Small intestine (tissue), 16 donors: ENCODE measurements around the gene CLCNKB. TPM values are rescaled to one million over a fixed set of nuclear protein-coding genes. Genes with fewer than 3 reads are reported as not detected.
"Not testable (repeated sequence)": the region's sequence is repeated elsewhere in the genome, so short reads cannot be mapped to it uniquely, and the experiment has no call there.

Experiments used
- DNase-seq, 2 donors: peaks; one replicate each; pipeline versions ENCODE4 v3.0.0 to v3.0.0-alpha.2; 2013
- FAIRE-seq: peaks from 2 replicates; lab custom pipeline; 2012; peaks lifted over from hg19 to GRCh38; lab: Jason Lieb, UNC
- H3K27ac ChIP-seq, 3 donors: one replicate each; pipeline ENCODE4 v1.5.1; 2013; ENCODE audit warnings: low read length in 2 of 3, mild to moderate bottlenecking in 2 of 3, control low read depth in 1 of 3, inconsistent platforms in 1 of 3, low read depth in 1 of 3, moderate library complexity in 1 of 3
- H3K27me3 ChIP-seq, 3 donors: one replicate each; pipeline ENCODE4 v1.6.1; 2013; ENCODE audit warnings: low read length in 3 of 3, inconsistent platforms in 1 of 3; ENCODE audit not compliant: control insufficient read depth in 3 of 3, insufficient read depth in 3 of 3
- H3K36me3 ChIP-seq, 3 donors: one replicate each; pipeline ENCODE4 v1.6.1; 2013; ENCODE audit warnings: low read length in 3 of 3, inconsistent platforms in 1 of 3, low read depth in 1 of 3, mild to moderate bottlenecking in 1 of 3, moderate library complexity in 1 of 3; ENCODE audit not compliant: control insufficient read depth in 3 of 3, insufficient read depth in 2 of 3
- H3K4me1 ChIP-seq, 3 donors: one replicate each; pipeline ENCODE4 v1.6.1; 2013; ENCODE audit warnings: low read length in 2 of 3, inconsistent platforms in 1 of 3, low read depth in 1 of 3, mild to moderate bottlenecking in 1 of 3, moderate library complexity in 1 of 3; ENCODE audit not compliant: control insufficient read depth in 3 of 3, insufficient read depth in 2 of 3
- H3K4me3 ChIP-seq, 3 donors: one replicate each; pipeline ENCODE4 v1.5.1; 2013; ENCODE audit warnings: low read length in 3 of 3, control low read depth in 1 of 3, inconsistent platforms in 1 of 3, low read depth in 1 of 3, mild to moderate bottlenecking in 1 of 3, moderate library complexity in 1 of 3
- H3K9me3 ChIP-seq, 2 donors: one replicate each; pipeline ENCODE4 v1.6.1; 2013; ENCODE audit warnings: low read depth in 1 of 2, low read length in 1 of 2; ENCODE audit not compliant: control insufficient read depth in 2 of 2, insufficient read depth in 1 of 2
- WGBS, 3 donors: extraction: QIAGEN DNeasy Blood & Tissue Kit; methylation state at CpG; one replicate each; pipeline ENCODE4 v1.1.7; 2013; 5-methylcytosine and 5-hydroxymethylcytosine counted together
- long read RNA-seq, 10 donors: transcript quantifications; one replicate each; lab custom pipeline, GENCODE V29; 2026
- polyA plus RNA-seq, 4 donors: library from polyadenylated mRNA; stranded (reverse) in 3 of 4; unstranded in 1 of 4; fragments of 200-250 nt in 3 of 4; fragments of 120-200 nt in 1 of 4; gene quantifications; one replicate each; pipeline versions ENCODE4 v1.2.1 to v1.2.3, GENCODE V29; 2013
- donor health status: healthy with polysubstance abuse.
- donor health status: control.
- donor health status: control.
- donor health status: Bipolar disorder and iron deficiency.
- donor health status: healthy.

The CLCNKB gene
- polyA plus RNA-seq = under 1 TPM in 2 of 4 donors, not detected in 2; 0.04 to 0.19 TPM
- long read RNA-seq, donor 1 = 0 reads
- long read RNA-seq, donor 2 = 0 reads
- long read RNA-seq, donor 3 = 0 reads
- long read RNA-seq, donor 4 = 0 reads
- long read RNA-seq, donor 5 = 0 reads
- long read RNA-seq, donor 6 = 0 reads
- long read RNA-seq, donor 7 = 0 reads
- long read RNA-seq, donor 8 = 0 reads
- long read RNA-seq, donor 9 = 0 reads
- long read RNA-seq, donor 10 = 0 reads

DNA sequence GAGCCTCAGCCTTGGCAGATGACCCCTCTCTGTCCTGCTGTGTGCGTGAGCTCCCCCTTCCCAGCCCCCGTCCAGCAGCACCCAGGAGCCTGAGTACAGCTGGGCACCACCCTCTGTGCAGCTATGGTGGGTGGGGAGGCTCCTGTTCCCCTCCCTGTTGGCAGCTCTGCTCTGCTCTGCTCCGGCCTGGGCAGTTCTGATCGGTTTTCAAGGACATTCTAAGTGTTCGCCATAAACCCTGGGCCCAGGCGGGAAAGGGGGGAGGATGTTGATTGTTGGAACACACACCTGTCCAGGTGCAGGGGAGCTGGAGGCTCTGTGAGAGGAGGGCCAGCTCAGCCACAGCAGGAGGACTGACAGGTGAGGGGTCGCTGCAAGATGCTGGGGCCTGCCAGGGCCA is at the start of gene CLCNKB:
Gene CLCNKB, plus strand, starts transcription at position 262 of the 400 bp plus-strand sequence. CDS start 711 bp downstream, outside the sequence.
- 25 to 71% (median 46%) methylated on average over 7 of the region's 7 CpGs for WGBS, 3 donors
- Histone ChIP-seq H3K27me3 (no peaks in the 10 kb centered on the region), H3K36me3 (no peaks in the 10 kb centered on the region), H3K4me3 (no peak within 1 kb of the TSS), H3K4me1 (no peaks in the 10 kb centered on the region), H3K27ac (no peak within 1 kb of the TSS), H3K9me3 (no peaks in the 10 kb centered on the region)
- no peak for FAIRE-seq
- no peak for DNase-seq

DNA sequence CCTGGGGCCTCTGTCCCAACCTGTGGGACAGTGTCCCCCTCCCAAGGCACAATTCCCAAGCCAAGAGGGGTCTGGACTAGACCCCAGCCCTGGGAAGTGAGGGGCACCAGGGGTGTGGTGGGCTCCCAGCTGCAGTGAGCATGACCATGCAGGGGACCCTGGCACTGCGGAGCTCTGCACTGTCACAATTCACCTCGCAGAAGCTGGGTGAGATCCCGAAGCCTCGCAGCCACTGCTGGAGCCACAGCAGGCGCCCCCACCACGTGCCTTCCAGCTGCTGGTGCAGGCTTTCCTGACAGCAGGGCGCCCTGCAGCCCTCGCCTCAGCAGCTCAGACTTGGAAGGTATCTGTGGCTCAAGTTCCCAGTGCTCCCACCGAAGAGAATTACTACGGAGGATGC is 49.5 kb upstream of the CLCNKB start:
- no peak for FAIRE-seq
- H3K36me3 ChIP-seq = no peaks in the 10 kb centered on the region
- no peak overlapping the region for H3K27ac ChIP-seq
- no peaks in the 10 kb centered on the region for H3K4me1 ChIP-seq
- peaks cover 0 to 4% (median 0%) of the 10 kb centered on the region in 3 donors for H3K27me3 ChIP-seq
- WGBS, 3 donors = 89 to 97% (median 91%) methylated on average over 10 of the region's 10 CpGs
- H3K9me3 ChIP-seq = no peaks in the 10 kb centered on the region
- no peak overlapping the region for H3K4me3 ChIP-seq
- no peak for DNase-seq

DNA sequence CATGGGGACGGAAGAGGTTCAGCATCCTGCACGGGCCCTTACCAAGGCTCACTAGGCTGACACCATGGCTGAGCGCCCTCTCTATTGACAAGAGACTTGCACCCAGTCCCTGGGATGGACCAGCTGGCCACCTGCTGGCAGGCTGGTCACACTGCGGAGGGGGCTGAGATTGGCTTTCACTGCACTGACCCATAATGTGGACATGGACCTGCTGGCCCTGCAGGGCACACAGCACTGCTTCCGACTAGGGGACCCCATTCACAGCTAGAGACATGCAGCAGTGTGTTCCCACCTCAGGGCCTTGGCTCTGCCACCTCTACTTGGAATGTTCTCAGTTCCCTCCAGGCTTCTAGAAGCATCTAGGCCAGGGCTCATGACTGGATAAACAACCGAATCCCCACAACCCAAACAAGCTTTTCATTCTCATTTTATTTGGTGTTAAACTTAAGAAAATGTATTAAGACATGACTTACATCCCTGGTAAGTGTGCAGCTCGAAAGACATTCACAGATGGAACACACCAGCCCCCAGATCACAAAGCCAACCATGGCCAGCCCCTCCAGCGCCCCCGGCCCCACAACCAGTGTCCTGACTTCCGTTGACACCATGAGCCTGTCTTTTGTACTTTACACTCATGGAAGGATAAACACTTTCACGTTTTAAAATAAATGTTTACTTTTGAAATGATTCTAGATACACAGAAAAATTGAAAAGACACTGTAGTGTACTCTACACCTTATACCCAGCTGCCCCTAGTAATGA is 48.8 kb upstream of the CLCNKB start:
- WGBS, 3 donors = 64 to 70% (median 66%) methylated on average over 11 of the region's 11 CpGs
- H3K27ac ChIP-seq = no peak overlapping the region
- no peaks in the 10 kb centered on the region for H3K36me3 ChIP-seq
- no peaks in the 10 kb centered on the region for H3K4me1 ChIP-seq
- no peak overlapping the region for H3K4me3 ChIP-seq
- DNase-seq (peak; percentile 47 to 60), FAIRE-seq (no peak)
- H3K9me3 ChIP-seq = no peaks in the 10 kb centered on the region
- H3K27me3 ChIP-seq = peaks cover 0 to 4% (median 0%) of the 10 kb centered on the region in 3 donors

DNA sequence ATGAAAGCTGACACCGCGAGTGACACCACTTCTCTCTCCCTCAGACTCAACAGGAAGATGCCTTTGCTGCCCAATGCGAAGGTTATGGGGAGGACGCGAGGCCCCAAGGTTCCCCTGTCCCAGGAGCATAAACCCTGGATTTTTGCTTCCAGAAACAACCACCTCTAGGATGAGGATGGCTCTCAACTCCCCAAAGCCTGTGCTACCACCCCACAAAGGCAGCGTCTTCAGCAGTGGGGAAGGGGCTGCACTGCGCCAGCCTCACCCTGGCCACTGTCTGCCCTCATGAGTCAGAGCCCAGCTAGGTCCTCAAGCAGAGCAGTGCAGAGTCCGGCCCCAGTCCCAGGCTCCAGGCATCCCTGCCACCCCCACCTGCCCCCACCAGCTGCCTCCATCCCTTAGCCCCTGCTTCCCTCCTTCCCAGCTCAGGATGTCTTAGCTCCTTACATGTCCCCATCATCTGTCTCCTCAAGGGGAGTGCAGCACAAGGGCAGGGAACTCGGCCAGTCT is 46.5 kb upstream of the CLCNKB start:
- no peaks in the 10 kb centered on the region for H3K9me3 ChIP-seq
- no peaks in the 10 kb centered on the region for H3K36me3 ChIP-seq
- no peaks in the 10 kb centered on the region for H3K4me1 ChIP-seq
- no peak overlapping the region for H3K27ac ChIP-seq
- H3K27me3 ChIP-seq = peaks cover 0 to 4% (median 0%) of the 10 kb centered on the region in 3 donors
- FAIRE-seq (no peak), DNase-seq (no peak)
- WGBS, 3 donors = 84 to 87% (median 84%) methylated on average over 9 of the region's 9 CpGs
- no peak overlapping the region for H3K4me3 ChIP-seq

DNA sequence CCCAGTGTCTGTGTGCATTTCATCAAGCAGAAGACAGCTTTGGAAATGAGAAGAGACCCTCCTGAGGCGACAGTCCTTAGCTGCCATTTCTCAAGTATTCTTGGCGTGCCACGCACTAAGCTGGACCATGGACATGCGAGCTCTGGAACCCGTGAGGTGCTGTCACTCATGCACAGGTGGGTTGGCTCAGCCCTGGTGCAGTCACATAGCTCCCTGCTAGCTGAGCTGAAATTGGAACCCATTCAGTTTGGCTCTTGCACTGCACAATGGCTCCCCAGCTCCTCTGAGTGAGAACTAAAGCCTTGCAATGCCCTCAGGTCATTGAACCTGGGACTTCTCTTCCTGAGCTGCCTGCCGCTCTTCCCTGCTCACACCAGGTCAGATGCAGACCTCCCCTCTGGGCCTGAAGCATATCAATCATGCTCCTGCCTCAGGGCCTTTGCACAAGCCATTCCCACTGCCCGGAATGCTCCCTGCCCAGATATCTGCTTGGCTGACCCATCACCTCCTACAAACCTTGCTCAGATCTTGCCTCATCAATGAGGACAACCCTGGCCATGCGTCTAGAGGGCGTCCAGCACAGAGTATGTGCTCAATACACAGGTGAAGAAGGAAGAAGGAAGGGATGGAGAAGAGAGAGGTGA is 45.8 kb upstream of the CLCNKB start:
- no peaks in the 10 kb centered on the region for H3K36me3 ChIP-seq
- WGBS, 3 donors = 84 to 88% (median 86%) methylated on average over 9 of the region's 9 CpGs
- H3K4me1 ChIP-seq = no peaks in the 10 kb centered on the region
- no peaks in the 10 kb centered on the region for H3K9me3 ChIP-seq
- FAIRE-seq = no peak
- H3K27me3 ChIP-seq = peaks cover 0 to 4% (median 0%) of the 10 kb centered on the region in 3 donors
- no peak for DNase-seq
- no peak overlapping the region for H3K4me3 ChIP-seq
- no peak overlapping the region for H3K27ac ChIP-seq

DNA sequence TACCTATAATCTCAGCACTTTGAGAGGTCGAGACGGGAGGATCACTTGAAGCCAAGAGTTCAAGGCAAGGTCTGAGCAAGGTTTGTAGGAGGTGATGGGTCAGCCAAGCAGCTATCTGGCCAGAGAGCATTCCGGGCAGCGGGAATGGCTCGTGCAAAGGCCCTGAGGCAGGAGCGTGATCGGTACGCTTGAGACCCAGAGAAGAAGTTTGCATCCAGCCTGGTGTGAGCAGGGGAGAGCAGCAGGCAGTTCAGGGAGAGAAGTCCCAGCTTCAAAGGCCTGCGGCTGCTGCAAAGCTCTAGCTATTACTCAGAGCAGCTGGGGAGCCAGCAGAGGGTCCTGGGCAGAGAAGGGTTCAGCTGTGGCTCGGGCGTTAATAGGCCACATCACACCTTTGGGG is 44.7 kb upstream of the CLCNKB start:
- no peak overlapping the region for H3K27ac ChIP-seq
- H3K4me3 ChIP-seq = no peak overlapping the region
- 93 to 98% (median 93%) methylated on average over 11 of the region's 11 CpGs for WGBS, 3 donors
- H3K27me3 ChIP-seq = peaks cover 0 to 4% (median 0%) of the 10 kb centered on the region in 3 donors
- no peaks in the 10 kb centered on the region for H3K36me3 ChIP-seq
- DNase-seq (no peak), FAIRE-seq (no peak)
- H3K9me3 ChIP-seq = no peaks in the 10 kb centered on the region
- no peaks in the 10 kb centered on the region for H3K4me1 ChIP-seq

DNA sequence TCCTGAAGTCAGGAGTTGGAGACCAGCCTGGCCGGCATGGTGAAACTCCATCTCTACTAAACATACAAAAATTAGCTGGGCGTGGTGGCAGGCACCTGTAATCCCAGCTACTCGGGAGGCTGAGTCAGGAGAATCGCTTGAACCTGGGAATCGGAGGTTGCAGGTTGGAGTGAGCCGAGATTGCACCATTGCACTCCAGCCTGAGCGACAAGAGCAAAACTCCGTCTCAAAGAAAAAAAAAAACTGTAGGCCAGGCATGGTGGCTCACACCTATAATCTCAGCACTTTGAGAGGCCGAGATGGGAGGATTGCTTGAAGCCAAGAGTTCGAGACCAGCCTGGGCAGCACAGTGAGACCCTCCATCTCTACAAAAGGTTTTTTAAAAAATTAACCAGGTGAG is 42.3 kb upstream of the CLCNKB start:
- FAIRE-seq, H3K27ac ChIP-seq: not testable (repeated sequence)
- WGBS, 3 donors = 79 to 88% (median 85%) methylated on average over 10 of the region's 10 CpGs

DNA sequence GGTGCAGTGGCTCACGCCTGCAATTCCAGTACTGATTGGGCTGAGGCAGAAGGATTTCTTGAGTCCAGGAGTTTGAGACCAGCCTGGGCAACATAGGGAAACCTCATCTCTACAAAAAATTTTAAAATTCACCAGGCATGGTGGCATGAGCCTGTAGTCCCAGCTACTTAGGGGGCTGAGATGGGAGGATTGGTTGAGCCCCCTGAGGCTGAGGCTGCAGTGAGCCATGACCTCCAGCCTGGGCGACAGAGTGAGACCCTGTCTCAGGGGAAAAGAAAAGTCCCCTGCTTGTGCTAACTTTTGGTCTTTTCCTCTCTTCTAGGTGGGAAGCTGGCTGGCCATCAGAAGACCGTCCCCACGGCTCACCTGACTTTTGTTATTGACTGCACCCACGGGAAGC is 38.0 kb upstream of the CLCNKB start:
- FAIRE-seq (no peak), DNase-seq (no peak)
- WGBS, 3 donors = 77 to 81% (median 79%) methylated on average over 5 of the region's 5 CpGs
- H3K9me3 ChIP-seq = no peaks in the 10 kb centered on the region
- no peak overlapping the region for H3K27ac ChIP-seq
- H3K27me3 ChIP-seq = no peaks in the 10 kb centered on the region
- no peak overlapping the region for H3K4me3 ChIP-seq
- H3K36me3 ChIP-seq = no peaks in the 10 kb centered on the region
- no peaks in the 10 kb centered on the region for H3K4me1 ChIP-seq

More for the DNA sequence above, 42.3 kb upstream of the CLCNKB start:
- not testable (repeated sequence) for H3K4me3 ChIP-seq, DNase-seq, H3K36me3 ChIP-seq, H3K27me3 ChIP-seq, H3K4me1 ChIP-seq, H3K9me3 ChIP-seq
